GM19239 (cell line): ENCODE measurements around the gene TES.

Source experiments
- DNase-seq: peaks from one replicate; pipeline ENCODE4 v3.0.0; 2011; ENCODE audit warnings: low spot score; ENCODE audit not compliant: insufficient read length
- FAIRE-seq: peaks from 2 replicates; lab custom pipeline; 2011; peaks lifted over from hg19 to GRCh38; lab: Jason Lieb, UNC

Gene TES

DNA sequence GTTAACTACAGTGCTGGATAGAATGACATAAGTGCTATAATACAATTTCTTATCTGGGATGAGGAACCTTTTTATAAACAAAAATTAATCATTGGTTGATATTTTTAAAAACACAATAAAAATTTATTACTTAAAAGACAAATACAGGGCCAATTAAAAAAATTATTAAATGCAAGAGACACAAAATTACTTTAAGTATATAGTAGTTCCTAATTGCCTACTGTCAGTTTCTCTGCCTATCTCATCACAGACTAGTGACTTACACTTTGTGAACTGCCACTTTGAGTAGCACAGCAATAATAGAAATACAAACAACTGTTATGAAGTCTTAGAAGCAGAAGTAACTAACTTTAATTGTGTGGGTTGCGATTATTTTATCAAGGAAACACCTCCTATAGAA, 8.4 kb downstream of the TES start:
- DNase-seq (no peak), FAIRE-seq (no peak)

DNA sequence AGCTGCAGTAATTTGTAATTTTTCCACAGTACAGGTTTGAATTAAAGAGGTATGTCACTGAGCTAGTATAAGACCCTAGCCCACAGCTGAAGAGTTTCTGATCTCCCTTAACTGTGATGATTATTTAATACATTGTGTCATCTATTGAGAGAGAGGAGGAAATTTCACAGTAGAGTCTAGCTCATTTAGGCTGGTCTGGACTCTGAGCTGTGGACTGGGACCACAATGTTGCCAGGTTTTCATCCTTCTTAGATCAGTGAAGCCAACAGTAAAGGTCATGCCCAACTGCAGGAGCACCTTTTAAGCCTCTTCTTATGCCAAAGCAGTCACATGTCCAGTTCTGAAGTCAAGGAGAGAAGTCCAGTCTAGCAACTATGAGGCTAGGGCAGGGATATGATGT, 8.9 kb downstream of the TES start:
- FAIRE-seq (no peak), DNase-seq (no peak)

DNA sequence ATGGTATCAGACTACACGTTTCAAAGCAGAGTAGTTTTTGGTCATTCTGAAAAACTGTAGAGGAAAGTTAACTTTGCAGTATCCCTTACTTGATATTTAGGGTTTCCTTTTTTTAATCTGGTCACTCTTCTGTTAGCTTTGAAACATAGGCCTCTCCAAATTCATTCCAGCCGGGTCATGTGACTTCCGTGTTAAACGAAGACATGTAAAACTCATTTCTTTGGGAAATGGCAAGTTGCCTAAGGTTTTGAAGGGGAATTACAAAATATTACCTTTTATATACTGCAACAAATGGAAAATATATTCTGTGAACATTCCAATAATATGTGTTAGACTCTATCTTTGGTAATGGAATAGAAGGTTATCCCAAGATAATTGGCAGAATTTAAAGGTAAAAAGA, 9.5 kb downstream of the TES start:
- FAIRE-seq = no peak
- DNase-seq = no peak

DNA sequence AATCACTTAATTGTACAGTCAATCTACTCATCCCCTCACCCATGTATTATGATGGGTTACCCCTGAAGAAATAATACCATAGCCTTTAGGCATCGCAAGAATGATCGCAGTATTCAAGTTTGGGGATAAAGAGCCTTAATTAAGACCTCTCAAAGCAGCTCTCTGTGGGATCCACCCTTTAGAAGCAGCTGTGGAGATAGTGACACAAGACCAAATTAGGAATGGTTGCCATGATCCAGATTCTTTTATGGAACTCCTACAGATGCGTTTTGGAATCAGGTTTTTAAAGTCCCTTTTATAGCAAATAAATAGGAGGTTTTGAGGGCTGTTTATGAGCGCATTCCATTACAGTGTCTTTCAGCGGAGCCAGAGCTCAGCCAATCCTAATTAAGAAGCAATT, 12.2 kb downstream of the TES start:
- FAIRE-seq (no peak), DNase-seq (no peak)

DNA sequence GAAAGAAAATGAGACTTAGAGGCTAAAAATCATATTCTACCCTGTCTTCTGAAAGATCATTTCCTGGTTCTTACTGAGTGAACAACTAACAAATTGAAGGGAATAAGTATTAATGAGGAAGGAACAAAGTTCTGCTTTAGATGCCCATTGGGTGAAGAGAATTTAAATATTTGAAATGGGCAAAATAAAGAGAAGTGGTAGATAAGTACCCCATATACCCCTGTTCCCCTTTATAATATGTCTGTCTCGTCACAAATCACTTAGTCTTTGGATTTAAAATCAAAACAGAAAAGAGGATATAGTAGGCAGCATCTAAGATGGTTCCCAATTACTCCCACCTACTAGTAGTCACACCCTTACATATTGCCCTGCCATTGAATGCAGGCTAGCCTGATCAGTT, 13.2 kb downstream of the TES start:
- no peak for DNase-seq
- FAIRE-seq = no peak

DNA sequence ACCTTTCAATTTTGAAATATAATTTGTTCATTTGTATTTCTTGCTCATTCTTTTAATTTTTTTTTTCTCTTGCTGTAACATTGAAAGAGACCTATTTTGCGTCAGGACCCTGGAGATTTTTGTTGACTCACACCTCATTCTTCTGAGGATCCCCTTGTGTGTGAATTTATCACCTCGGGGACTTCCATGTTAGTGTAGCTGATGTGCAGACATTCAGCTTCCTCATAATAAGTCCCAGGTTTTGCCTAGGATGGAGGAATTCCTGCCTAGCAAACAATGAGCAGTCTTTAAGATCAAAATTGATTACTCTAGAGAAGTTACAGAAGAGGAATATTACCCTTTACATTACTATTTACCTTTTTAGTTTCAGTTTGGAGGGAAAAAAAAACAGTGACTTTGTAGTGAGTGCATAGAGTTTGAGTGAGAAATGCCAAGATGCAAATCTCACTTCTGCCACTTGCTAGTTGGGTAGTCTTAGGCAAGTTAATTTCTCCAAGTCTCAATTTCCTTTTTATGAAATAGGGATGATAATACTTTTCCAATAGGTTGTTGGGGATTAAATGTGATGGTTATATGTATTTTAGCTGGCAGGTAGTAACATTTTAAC, 14.3 kb downstream of the TES start:
- DNase-seq (no peak), FAIRE-seq (peak; percentile 56)

DNA sequence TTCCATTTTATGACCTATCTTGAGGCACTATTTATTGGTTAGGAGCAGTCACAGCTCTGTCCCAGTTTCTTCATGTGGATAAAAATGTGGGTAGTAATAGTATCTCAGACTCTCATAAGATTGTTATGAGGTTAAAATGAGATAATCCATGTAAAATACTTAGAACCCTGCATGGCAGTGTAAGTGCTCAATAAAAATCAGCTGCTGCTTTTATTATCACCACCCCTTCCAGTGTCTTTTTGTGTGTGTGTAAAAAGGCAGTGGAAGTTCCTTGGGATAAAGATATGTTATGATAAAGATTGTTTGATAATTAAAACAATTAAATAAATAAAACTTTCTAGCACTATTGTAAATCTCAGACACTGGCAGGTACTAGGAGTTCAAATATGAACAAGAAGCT, 15.5 kb downstream of the TES start:
- DNase-seq (no peak), FAIRE-seq (no peak)

DNA sequence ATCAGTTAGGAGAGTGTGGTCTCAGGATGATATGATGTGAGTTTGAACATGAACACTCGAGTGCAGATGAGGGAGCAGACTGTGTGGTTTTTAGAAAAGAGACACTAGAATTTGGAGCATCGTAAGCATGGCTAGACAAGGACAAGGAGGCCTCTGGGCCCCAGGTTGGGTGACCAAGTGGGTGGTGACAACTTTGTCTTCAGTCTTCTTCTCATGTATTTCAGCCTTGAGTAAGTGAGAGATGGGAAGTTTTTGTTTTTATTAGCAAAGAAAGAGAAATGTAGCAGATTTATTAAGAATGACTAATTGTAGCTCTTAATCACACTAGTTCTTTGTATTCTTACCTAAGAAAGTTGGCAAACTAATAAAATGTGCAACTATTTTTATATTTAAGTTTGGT, 16.3 kb downstream of the TES start:
- DNase-seq (no peak), FAIRE-seq (no peak)

DNA sequence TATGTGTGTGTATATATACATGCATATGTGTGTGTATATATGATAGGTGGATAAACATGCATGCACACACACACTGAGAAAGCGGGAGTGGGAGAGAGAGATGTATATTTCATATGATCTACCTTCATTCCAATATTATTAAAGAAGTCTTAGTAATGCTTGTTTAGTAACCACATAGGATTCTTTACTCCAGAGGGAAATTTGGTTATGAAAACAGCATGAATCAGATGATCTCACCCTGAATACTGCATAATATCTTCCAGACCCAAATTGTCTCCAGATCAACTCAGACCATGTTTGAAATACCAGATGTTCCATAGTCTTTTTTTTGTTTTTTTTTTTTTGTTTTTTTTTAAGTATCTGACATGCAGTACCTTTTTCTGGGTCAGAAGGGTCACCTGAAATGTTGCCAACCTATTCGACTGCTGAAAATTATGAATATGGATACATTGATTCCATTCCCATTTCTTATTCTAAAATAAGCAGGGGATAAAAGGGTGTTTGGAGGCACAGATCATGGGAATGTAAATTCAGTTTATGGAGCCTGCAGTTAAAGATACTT, 17.4 kb downstream of the TES start:
- DNase-seq (no peak), FAIRE-seq (no peak)

DNA sequence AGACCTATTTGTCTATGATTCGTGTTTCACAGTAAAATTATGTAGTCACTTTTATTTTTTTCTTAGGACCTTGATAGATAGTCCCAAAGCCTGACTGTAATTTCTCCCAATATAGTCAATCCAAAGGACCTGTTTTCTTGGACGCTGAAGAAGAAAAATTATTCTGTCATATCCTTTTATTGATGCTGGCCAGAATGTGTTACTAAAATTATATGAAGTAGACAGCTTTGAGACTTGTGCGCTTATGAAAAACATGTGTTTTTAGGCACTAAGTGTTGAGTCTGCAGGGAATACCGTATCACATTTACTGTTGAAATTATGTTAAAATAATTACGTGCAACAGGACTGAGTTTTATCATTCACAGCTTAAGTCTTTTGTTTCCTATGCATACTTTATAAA, 17.9 kb downstream of the TES start:
- no peak for DNase-seq
- no peak for FAIRE-seq

DNA sequence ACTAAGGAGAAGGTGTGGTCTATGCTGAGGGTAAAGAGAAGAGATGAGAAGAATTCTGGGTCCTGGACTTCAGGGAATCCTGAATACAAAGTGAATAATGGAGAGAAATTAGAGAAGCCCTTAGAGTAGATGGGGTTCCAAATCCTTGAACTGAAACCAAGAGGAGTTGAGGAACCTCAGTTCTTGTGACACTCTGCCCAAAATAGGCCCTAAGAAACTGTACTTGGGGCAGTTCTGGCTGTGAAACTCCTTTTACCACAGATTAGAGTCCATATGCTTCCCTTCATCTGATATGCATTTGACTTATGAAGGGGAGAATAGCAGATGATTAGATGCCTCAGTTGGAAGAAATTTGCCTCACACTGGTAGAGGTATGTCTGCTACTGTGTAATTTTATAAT, 19.0 kb downstream of the TES start:
- FAIRE-seq (peak; percentile 69), DNase-seq (no peak)

DNA sequence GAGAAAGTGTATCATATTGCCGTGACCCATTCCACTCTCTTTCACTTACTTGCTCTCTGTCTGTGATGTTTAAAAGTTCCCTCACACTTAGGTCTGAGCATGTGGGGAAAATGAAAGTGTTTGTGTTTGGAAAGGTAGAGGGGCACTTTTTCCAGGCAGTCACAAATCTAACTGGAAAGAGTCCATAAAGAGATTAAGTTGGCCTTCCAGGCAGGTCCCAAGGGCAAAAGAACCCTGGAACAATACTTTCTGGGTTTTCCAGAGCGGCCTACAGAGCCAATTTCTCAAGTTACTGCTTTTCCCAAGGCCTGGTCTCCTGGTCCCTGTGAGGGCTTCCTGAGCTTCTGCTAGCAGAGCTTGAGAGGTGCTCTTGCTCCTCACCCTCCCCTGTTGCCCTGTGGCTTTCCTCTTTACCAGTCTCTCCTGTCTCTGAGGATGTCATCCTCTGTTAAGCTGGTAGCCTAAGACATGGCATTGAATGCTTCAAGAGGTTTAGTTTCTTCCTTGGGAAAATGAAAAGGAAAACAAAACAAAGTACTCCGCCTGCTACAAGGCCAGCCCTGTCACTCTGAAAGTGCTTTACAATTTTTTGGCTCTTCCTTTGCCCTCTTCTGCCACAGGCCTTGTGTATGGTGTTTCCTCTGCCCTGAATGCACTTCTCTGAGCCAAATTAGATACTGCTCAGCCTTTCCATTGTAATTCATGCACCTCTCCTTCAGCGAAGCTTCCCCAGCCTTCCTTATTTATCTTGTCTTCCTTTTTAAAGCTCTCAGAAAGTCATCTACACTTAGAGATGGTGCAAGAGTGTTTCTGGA, 20.1 kb downstream of the TES start:
- no peak for DNase-seq
- FAIRE-seq = peak; percentile 28

DNA sequence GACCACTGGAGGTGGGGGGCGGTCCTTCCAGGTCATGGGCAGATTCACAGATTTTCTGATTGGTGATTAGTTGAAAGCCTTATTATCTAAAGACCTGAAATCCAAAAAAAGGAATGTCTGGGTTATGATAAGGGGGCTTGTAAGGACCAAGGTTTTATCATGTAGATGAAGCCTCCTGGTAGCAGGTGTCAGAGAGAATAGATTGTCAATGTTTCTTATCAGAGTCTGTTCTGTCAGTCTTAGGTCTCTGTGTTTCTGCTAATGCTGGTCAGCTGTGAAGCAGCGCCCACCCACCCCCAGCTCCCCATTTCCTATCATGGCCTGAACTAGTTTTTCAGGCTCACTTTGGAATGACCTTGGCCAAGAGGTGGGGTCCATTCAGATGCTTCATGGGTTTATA, 21.2 kb downstream of the TES start:
- FAIRE-seq = no peak

DNA sequence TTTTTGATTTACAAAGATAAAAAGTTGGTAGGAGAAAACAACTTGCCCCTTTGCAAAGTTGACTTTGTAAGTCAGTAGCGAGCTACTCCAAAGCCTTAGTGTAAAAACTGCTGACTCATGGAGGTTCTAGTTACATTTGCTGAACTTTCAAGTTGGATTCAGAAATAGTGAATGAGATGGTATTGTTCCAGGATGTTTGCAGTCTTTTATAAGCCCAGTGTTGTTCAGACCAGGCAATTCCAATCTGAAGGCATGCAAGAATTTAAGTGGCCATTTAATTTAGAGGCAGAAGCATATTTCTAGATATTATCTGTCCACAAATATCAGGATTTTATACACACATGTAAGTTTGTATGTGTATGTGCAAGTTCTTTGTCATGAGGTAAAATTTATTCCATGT, 21.6 kb downstream of the TES start:
- FAIRE-seq = no peak

More for the DNA sequence above, 21.2 kb downstream of the TES start:
- no peak for DNase-seq

DNA sequence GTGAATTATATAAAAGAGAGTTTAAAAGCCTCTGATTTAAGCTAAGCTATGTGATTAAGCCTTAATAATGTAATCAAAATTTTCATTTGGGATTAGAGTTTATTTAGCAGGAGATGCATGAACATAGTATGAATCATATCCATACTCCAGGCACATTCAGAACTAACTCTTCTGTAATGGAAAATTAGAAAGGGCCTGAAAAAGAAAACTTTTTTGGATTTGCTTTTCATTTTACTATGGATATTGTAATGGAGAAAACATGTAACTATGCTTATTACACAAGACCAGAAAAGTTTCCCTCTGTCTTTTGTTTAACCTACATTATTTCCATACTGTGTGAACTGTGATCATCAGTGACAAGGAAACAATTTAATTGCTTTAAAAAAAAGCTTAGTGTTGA, 22.0 kb downstream of the TES start:
- no peak for DNase-seq
- no peak for FAIRE-seq

More for the DNA sequence above, 21.6 kb downstream of the TES start:
- DNase-seq = no peak

DNA sequence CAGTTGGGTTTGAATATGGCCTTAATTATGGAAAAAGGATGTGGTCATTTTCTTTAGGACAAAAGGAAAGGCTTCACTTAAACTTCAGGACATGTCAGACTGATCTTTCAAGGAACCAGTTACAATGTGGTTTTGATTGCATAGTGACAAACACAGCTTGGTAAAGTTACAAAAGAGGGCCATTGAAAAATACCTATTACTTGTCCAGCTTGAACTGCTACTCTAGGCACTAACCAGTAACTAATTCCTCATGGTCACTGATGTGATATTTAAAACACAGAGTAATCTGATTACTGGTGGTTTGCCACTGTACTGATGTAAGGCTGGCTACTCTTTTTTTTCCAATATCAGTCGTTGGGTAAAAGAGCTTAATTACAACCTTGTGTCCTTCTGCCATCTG, 22.6 kb downstream of the TES start:
- FAIRE-seq (no peak), DNase-seq (no peak)

DNA sequence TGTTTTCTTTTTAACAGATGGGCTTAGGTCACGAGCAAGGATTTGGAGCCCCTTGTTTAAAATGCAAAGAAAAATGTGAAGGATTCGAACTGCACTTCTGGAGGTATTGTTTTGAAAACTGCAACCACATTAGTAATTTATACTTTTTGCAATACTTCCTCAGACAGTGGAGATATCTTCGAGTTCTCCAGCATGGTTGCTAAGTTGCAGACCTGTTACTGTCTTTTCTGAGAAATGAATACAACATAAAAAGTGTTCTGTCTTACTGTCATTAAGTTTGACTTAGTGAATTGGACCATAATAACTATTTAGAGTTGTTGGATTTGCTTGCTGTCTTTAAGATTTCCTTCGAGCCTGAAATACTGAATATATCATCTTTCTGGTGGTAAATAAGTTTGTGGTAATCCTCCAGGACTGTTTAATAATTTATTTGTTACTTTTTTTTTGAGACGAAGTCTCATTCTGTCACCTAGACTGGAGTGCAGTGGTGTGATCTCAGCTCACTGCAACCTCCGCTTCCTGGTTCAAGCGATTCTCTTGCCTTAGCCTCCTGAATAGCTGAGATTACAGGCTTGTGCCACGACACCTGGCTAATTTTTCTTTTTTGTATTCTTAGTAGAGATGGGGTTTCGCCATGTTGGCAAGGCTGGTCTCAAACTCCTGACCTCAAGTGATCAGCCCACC, 24.3 kb downstream of the TES start:
- FAIRE-seq (peak; percentile 39), DNase-seq (no peak)

DNA sequence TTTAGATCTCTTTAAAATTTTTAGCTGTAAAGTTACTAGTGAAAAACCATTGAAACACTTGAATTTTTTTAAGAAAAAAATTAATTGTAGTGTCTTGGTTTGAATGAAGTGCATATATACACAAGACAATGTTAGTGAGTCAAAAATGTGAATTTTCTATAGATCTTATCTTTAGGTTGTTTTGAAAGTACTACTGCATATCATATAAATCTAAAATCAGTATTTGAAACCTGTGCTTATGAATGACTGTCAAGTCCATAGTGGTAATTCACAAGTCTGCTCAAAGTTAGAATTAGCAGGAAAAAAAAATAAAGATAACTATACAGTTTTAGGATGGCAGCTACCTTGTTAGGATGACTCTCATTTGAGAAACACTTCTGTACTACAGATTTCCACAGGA, 25.0 kb downstream of the TES start:
- no peak for FAIRE-seq

DNA sequence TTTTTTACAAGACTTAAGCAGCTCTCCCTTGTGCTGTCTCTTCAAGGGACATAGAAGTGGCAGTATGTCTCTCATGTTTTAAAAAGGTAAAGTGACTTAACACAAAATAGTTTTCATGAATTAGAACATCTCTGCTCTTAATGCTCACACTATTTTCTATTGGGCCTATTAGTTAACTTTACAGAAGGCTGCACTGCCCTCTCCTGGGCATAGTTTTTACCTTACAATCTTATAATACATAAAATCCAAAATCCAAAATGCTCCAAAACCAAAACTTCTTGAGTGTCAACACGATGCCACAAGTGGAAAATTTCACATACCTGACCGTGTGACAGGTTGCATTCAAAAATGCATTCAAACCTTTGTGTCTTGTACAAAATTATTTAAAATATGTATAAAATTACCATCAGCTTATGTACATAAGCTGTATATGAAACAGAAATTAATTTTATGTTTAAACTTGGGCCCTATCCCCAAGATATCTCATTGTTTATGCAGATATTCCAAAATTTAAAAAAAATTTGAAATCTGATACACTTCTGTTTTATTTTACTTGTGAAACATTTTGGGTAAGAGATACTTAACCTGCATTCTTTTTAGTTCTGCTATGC, 25.8 kb downstream of the TES start:
- FAIRE-seq (no peak), DNase-seq (no peak)

More for the DNA sequence above, 25.0 kb downstream of the TES start:
- no peak for DNase-seq

DNA sequence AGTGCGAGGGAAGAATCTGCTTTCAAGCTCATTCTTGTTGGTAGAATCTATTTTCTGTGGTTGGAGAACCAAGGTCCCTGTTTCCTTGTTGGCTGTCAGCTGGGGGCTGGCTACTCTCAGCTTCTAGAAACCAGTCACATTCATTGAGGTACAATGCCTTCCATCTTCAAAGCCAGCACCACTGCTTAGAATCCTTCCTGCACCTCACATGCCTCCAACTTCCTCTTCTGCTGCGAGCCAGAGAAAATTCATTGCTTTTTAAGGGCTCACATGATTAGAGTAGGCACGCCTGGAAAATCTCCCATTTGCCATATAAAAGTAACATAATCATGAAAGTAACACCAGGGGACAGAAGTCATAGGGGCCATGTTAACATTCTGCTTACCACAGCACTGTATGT, 28.7 kb downstream of the TES start:
- FAIRE-seq = no peak
- no peak for DNase-seq

DNA sequence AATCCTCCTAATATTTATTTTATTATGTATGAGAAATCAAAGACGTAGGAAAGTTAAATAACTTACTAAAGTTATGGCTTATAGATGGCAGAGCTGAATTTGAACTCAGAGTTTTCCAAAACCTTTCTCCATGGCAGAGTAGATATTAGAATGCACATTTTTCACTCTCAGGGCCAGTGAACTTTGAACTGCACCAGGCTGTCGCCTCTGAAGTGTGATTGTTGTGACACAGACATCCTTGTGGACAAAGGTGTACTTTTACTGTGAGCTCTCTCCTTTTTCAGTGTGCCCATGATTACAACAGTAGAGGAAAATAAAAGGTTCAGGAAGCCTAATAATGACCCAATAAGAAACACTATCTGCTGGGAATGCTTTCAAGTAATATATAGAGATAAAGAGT, 29.1 kb downstream of the TES start:
- FAIRE-seq (no peak), DNase-seq (no peak)
